HG02840 (cell line): ENCODE results near the gene HPD.
A peak's percentile ranks its signal among the peaks of the same experiment; 100 is the strongest.
"Not testable (repeated sequence)": the region's sequence is repeated elsewhere in the genome, so short reads cannot be mapped to it uniquely, and the experiment has no call there.

ENCODE experiments used
- ATAC-seq: cut with Tn5 transposase; IDR thresholded peaks from one replicate; pipeline ENCODE4 v1.9.1; 2021; ENCODE audit warnings: mild to moderate bottlenecking, moderate library complexity, moderate number of reproducible peaks; ENCODE audit not compliant: unreplicated experiment, low FRiP score

Gene HPD

DNA sequence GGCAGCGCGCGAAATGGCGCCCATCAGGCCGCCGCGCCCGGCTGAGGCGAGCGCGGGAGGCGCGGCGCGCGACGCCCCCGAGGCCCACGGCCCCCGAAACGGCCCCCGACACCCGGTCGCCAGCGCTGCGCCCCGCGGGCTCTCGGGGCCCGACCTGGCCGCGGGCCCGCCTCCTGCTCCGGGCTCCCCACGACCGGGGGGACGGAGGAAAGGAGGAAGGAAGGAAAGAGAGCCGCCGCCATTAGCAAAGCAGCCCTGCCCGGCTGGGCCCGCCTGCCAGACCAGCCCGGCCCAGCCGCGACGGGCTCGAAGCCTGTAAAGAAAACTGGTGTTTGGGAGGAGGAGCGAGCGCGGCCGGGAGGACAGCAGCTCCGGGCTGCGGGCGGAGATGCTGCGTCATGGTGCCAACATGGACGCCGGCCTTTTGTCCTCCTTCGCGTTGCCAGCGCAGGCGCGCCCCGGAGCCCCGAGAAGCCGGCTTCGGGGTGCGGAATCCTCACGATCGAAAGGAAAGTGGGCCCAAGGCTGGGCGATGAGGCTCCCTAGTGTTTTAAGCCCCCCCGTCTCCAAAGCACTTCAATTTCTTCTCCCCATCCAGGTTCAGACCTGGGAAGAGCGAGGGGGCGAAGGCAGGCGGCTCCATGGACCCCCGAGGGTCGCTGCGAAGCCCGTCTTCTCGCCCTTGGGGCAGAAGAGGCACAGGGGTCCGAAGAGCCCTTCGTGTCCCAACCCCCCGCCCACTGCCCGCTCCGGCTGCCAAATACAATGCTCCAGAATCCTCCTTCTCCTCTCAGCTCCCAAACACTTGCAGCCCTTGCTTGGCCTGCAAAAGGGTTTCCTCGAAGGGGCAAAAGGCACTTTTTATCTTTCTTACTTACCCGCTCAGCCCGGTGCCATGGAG is 57.7 kb downstream of the HPD start:
- no peak for ATAC-seq

DNA sequence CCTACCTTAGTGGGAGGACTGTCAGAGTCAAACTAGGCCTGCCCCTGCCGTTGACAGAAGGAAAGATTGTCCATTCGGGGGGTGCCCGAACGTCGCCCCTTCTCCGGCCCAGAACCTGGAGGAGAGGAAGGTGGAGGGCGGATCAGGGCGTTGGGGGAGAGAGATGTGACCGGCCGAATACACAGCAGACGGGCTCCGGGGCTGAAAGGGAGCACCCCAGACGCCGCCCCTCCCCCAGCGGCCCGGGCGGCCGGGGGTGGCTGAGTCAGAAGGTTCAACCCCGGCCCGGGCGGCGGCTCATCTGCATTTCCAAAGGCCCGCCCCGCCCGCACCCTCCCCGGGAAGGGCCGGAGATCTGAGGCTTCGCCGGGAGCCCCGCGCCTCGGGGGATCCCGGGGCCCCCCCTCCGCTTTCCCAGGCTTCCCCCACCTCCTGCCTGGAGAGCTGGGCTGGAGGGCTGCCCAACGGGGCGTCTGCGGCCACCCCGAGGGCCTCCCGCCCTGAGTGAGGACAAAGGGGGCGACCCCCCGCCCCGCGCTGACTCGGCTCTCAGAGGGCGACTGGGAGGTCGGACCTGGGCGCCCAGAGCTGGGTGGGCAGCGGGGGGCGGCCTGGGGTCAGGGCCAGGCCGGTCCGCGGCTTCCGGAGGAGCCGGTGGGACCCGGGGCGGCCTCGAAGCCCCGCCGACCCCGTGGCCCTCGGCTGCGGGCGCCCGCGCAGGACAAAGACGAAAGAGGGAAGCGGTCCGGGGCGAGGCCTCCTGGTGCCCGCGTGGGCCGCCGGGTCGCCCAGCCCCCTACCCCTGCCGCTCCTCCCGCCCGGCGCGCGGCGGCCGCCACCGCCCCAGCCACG is 58.6 kb downstream of the HPD start:
- ATAC-seq = no peak

DNA sequence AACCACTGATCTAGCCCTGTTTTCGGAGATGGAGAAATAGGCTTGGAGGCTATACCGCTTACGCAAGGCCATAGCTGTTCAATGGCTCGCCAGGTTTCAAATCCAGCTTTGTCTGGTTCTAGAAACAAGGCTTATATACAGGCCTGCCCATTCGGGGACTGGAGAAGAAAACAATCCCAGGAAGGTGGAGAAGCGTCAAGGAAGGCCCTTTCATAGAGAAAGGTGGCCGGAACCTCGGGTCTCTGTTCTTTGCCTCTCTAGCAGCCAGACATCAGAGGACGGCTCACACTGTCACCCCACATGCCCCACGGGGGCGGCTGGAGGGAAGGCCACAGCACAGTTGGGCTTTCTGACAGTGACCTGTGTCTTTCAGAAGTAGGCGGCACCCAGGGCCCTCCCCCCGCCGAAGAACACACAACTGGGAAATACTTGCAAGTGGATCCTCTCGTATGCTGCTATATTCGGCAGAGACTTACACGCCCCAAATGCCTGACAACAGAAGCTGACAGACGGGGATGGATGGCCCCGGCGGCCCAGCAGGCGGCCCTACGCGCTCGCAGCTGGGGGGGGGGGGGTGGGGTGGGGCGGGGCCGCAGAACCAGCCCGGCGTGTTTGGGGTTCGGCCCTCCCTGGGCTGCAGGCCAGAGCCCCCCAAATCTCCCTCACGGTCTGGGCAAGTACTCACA is 59.4 kb downstream of the HPD start:
- ATAC-seq = no peak

DNA sequence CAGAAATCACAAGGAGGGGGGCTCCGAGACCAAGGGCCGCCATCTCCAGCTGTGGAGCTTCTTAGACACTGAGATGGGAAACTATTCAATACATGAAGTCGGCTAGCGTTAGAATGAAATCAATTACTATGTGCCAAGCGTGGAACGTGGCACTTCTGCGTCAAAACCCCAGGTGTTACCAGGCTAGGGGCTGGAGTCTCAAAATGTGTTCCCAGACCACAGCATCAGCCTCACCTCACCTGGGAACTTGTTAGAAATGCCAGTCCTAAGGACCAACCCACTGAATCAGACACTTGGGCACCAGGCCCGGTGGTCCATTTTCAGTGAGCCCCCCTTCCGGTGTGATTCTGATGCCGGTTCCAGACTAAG is 59.9 kb downstream of the HPD start:
- no peak for ATAC-seq

DNA sequence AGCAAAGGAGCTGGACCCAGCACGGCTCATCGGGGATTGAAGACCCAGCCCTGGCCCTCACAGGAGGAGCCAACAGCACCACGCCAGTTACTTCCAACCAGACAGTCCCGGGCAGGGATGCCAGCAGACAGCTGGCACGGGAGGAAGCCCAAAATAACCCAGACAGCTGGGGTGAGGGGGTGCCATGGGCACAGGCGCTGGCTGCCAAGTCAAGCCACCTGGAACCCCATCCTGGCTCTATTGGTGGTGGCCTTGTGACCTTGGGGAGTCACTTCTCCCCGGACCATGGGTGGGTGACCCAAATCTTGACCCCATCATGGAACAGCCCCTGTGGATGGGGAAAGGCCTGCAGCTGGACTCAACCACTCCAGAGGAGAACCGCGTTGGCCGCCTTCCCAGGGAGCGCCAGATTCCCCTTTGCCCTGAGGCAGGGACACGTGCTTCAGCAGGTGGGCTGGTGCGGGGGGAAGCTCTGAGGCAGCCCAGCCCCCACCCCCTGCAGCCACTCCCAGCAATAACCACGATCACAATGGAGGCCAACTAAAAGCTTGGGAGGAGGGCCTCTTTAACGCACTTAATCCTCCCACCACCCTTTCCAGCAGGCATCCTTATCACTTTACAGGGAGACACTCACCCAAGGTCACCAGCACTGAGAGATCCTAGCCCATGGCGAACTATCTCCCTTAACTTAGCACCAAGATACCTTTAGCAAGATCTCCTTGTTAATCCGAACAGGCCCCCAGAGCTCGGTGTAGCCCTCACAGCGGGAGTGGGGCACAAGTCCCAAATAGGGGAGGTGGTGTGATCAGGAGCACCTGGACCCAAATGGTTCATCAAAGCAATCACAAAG is 60.5 kb downstream of the HPD start:
- no peak for ATAC-seq

DNA sequence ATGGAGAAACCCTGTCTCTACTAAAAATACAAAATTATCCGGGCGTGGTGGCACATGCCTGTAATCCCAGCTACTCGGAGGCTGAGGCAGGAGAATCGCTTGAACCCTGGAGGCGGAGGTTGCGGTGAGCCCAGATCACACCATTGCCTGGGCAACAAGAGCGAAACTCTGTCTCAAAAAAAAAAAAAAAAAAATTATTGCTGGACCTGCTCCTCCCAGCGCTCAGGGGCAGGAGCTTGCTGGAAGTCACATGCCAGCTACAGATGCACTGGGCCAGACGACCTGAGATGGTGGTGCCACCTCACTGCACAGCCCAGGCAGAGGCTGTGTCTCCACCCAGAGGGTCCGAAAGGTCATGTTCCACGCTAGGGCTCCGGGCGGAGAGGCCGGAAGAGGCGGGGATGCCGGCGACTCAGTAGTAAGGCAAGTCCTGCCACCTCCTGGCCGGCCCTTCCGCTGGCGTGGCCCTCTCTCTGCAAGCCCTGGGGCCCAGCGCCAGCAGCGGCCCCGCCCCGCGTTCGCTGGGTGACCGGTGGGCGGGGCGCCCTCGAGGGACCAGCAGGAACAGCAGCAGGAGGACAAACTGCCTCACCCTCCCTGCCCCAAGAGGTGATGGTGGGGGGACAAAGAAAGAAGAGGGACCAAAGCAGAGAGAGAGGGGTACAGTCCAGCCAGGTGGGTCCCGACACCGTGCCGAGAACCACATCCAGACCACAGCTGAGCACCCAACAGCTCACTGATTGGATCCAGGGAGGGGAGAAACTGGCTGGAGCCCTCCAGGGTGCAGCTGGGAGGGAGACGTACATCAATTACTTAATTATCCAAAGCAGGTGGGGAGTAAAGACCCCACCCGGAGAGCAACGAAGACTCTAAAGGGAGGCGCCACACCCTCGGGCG is 61.6 kb downstream of the HPD start:
- no peak for ATAC-seq

DNA sequence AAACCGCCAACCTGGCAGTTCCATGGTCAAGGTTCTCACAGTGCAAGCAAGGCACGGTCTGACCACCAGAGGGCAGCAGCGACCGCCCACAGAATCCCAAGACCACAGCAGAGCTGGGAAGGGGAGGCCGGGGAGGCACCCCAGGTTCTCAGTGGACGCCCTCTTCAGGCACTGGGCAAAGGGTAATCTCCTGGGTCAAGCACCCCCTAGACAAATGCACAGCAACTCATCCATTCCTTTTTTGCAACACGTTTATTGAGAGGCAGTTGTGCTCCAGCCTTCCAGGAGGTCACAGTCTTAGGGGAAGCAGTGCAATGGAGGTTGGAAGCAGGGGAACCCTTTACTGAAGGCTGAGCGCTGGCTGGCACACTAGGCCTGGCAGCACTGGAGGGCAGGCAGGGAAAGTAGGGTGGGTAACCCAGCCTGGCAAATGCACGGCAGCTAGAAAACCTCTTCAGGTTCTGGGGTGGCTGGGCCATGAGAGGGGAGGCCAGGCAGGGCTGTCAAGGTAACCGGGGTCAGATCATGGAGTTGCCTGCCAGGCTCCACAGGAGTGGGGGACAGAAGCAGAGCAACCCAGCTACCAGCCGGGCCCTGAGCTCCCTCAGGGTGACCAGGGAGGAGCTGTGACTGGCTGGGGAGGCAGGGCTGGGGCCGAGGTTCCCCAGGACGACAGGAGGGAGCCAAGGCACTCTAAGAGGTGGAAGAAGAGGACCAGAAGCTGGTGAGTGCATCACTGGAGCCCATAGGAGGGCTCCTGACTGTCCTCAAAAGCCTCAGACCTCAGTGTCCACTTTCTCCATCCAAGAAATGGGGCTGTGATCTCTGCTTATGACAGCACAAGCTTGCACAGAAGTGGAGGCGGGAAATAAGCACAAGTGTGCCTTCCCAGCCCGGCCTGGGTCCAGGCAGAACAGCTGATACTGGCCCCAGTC is 63.4 kb downstream of the HPD start:
- no peak for ATAC-seq

DNA sequence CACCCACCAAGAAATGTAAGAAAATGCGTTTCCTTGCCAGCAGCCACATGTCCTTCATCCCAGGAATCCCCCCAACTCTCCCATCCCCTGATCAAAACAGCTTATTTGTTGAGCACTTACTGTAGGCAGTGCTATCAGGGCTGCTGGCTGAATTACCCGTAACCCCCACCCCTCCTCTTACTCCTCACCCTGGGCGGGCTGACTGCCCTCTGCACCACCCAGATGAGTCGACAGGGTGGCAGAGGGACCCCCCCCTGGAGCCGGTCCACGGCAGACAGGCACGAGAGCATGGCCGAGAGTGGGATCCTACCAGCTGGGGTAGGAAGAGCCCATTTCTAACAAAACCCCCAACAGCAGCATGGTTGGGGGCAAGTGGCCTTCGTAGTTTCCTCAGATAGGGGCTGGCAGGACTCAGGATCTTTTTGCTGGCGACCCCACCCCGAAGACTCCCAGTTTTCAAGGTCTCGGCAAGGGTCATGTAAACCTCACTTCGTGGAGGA is 64.1 kb downstream of the HPD start:
- ATAC-seq = no peak

DNA sequence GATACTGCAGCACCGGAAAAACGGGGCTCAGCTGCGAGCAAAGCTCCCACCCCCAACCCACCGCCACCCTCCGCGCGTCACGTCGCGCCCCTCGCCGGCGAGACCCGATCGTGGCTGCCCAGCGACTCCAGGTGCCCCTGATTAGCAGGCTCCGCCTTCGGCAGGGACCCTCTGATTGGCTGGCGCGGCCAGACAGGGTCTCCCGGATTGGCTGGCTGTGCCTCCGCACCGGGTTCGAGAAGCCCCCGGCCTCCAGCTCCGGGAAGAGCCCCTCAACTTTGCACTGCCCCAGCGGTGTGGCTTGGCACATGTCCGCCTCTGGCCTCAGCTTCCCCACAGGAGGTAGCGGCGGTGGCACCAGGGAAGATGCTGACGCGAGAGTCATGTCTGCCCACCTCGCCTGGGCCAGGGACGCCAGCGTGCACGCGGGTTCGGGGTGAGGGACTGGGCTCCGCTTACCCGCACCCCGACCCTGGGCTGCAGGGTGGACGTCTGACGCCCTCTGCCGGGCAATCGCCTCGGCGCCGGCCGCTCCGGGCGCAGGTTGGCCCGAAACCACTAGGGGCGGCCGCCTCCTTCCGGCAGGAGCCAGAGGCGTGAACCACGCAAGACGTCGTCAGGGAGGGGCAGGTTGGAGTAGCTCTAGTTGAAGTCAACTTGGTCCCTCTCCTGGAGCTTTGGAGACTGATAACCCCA is 64.7 kb downstream of the HPD start:
- peak; percentile 39 for ATAC-seq

DNA sequence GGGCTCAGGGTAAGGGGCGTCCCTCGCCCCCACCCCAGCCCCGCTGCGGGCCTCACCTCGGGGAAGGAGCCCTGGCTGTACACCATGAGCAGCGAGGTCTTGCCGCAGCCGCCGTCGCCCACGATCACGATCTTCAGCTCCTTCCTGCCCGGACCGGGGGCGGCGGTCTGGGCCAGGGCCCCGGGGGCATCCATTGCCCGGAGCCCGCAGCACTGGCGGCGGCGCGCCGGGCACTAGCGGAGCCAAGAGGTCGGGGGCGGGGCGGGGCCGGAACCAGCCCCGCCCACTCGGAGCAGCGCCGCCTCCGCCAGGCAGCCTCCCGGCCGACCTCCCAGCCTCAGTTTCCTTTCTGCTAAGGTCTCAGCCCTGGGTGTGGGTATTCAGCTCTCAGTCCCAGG is 65.2 kb downstream of the HPD start, which contains the start of gene RHOF:
RHOF (minus strand) TSS at position 249 of the 398 bp plus-strand sequence; CDS start at position 194, 55 bp downstream.
- ATAC-seq = peak; percentile 18

DNA sequence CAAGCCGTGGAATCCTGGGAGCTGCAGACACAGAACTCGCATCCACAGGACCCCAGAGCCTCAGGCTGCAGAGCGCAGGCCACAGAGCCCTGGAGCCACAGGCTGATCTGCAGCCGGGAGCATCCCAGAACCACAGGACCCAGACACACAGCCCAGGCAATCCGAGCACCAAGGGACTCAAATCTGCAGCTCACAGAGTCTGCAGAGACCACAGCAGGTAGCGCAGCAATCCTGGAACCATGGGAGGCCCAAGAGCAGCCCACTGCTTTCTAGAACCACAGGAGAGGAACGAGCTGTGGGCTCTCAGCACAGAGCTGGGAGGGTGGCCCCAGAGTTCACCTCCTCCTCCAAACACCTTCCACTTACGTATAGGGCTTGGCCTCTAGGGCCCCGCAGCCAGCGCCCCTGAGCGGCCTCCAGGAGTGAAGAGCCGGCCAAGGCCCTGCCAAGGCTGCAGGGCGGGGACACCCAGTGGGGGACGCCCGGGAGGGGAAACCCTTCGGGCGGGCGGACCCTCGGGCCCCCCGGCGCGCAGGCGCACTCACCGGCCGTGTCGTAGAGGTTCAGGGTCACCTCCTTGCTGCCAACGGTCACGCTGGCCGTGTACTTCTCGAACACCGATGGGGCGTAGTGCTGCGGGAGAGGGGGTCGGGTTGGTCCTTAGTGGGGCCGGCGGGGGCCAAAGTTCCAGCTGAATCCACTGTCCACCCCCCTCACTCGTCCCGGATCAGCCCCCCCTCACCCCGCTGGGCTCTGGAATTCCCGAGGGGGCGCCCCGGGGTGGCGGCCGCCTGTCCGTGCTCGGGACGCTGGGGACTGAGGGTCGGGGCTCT is 65.8 kb downstream of the HPD start:
- ATAC-seq = no peak

DNA sequence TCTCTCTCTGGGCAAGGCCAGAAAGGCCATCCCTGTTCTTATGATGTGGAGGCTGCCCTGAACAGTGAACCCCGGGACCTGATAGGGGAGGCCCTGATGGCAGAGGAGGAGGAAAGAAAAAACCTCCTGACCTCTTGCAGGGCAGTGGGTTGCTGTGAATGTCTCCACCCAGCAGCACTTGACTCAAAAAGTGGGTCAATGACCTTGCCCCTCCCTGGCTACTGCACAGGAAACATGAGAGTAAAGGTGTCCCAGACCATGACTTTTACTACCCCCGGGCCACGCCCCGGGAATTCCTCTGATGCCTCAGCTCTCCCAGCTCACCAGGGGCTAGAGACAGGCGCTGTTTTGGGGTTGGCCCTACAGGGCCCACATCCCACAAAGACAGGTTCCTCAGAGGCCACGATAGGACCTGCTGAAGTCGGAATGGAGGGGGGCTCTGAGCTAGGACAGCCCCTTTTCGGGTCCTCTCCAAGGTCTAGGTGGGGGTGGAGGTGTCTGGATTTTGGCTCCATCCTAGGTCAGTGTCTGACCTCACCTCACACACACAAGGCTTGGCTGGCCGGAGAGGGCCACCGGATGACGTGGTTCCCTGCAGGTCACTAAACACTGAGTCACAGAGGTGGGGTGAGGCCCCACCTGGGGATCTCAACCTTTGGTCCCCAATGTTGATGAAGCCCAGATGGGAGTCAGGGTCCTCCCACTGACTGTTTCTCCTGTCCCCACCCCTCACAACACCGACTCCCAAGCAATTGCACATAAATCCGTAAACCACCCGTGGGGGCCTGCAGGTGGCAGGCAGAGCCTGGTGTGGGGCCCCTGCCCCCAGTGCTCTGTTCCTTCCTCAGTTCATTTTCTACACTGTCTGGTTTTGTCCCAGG is 66.7 kb downstream of the HPD start:
- no peak for ATAC-seq

DNA sequence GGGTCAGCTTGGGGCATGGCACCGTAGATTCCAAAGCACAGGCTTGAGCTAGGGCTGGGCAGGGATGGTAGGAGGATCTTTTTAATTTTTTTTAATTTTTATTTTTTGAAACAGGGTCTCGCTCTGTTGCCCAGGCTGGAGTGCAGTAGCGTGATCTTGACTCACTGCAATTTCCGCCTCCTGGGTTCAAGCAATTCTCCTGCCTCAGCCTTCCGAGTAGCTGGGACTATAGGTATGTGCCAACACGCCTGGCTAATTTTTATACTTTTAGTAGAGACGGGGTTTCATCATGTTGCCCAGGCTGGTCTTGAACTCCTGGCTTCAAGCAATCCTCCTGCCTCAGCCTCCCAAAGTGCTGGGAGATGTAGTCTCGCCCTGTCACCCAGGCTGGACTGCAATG is 67.9 kb downstream of the HPD start:
- not testable (repeated sequence) for ATAC-seq

DNA sequence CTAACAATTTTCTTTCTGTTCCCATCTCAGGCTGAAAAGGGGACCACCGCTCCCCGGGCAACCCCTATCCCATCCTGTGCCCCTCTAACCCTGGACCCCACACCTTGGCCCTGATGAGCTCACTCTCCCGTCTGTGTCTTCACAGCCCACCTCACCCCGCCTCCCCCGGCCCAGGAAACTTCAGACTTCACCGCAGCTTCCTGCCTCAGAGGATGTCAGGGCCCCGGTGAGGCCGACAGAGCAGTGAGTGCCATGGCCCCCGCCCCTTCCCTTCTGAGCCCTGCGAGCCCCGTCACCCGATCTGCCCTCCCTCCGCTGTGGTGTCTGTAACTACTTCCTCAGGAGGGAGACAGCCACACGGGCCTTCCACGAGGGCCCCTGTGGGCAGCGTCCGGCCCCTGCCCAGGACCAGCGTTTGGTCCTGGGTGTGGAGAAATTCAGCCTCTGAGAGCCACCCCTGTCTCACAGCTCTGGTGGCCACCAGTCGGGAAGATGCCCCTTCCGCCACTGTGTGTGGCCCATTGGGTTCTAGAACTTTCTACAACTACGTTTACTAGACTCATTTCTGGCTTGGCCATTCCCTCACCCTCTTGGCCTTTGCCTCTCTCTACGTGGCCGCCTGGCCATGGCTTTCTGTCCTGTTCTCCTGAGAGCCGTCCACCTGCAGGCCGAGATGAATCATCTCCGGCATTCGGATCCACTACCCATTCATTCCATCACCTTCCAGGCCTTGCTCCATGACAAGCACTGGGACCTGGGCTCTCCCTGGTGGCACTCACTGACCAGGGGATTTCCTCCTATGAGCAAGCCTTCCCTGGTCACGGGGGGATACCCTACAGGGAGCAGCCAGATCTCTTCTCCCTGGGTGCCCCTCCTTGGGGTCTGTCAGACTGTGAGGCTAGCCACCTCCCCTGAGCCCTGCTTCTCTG is 68.6 kb downstream of the HPD start:
- ATAC-seq = peak; percentile 38
